GM19372 (cell line): ENCODE results near the gene TRIM7.

Source experiments
- ATAC-seq: cut with Tn5 transposase; IDR thresholded peaks from one replicate; pipeline ENCODE4 v1.9.1; 2021; ENCODE audit warnings: mild to moderate bottlenecking, low read depth, moderate library complexity; ENCODE audit not compliant: unreplicated experiment

The TRIM7 gene

GRCh38 chr5:181233088-181233800 is 28.2 kb upstream of the TRIM7 start:
- ATAC-seq = no peak

DNA sequence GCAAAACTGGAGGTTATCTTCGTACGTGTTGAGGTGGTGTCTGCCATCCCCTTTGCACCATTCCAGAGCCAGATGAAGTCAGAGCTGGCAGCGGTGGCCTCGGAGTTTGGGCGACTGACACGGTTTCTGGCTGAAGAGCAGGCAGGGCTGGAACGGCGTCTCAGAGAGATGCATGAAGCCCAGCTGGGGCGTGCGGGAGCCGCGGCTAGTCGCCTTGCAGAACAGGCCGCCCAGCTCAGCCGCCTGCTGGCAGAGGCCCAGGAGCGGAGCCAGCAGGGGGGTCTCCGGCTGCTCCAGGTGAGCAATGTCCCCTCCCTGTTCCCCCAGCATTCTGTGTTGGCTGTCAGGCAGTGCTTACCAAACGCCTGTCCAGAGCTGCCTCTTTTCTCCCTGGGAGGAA is 27.6 kb upstream of the TRIM7 start:
- no peak for ATAC-seq

GRCh38 chr5:181231432-181231831 is 26.4 kb upstream of the TRIM7 start:
- no peak for ATAC-seq

GRCh38 chr5:181230551-181230950 is 25.6 kb upstream of the TRIM7 start:
- no peak for ATAC-seq

GRCh38 chr5:181229996-181230395 is 25.0 kb upstream of the TRIM7 start:
- no peak for ATAC-seq

GRCh38 chr5:181224390-181225229 is 19.6 kb upstream of the TRIM7 start:
- ATAC-seq = no peak

DNA sequence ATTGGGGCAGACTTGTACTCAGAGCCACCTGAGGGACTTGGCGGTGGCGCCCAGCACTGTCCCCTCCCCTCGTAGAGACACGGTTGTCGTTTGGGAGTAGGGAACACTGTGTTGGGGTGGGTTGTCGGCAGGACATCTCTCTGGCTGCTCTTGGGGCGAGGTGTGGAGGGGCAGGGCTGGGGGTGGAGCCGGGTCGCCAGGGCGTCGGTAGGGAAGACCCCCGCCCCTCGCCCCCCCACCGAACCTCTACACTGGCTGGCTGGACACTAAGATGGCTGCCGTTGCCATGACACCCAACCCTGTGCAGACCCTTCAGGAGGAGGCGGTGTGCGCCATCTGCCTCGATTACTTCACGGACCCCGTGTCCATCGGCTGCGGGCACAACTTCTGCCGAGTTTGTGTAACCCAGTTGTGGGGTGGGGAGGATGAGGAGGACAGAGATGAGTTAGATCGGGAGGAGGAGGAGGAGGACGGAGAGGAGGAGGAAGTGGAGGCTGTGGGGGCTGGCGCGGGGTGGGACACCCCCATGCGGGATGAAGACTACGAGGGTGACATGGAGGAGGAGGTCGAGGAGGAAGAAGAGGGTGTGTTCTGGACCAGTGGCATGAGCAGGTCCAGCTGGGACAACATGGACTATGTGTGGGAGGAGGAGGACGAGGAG is 18.9 kb upstream of the TRIM7 start:
- peak; percentile 8 for ATAC-seq

GRCh38 chr5:181223058-181223728 is 18.2 kb upstream of the TRIM7 start, which contains the start of gene TRIM41:
Gene TRIM41 (plus strand): TSS chr5:181223281. CDS start chr5:181224000, 719 bp downstream.
- ATAC-seq = peak; percentile 57

GRCh38 chr5:181222630-181223057 is 17.6 kb upstream of the TRIM7 start:
- no peak for ATAC-seq

GRCh38 chr5:181221792-181222629 is 17.0 kb upstream of the TRIM7 start:
- peak; percentile 14 for ATAC-seq

- no peak for ATAC-seq
Observed at GRCh38 chr5:181221105-181221791, 16.3 kb upstream of the TRIM7 start.

GRCh38 chr5:181220178-181220515 is 15.2 kb upstream of the TRIM7 start:
- no peak for ATAC-seq

GRCh38 chr5:181219262-181220177 is 14.5 kb upstream of the TRIM7 start:
- no peak for ATAC-seq

DNA sequence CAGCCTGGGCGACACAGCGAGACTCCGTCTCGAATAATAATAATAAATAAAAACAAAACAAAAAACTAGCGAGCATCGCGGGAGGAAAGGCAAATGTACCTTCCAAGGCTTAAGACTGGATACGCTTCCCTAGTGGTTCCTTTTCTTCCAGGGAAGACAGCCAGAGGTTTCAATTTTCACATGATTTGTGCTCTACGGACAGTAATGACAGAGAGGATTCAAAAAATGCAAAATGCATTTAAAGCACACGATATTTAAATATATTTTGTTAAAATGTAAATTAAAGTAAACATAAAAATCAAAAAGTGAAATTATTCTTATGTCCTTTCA is 13.8 kb upstream of the TRIM7 start:
- no peak for ATAC-seq

DNA sequence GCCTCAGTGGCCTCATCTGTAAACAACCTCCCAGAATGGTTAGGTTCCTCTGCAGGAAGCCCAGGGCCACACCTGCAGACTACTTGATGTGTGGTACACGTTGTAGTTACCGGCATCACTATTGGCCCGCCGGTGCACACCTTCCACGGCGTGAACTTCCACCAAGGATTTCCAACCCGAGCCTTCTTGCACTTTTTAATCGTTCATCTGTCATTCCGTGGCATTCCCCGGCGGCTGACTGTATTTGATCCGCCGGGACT is 12.7 kb upstream of the TRIM7 start:
- peak; percentile 14 for ATAC-seq

GRCh38 chr5:181217111-181217802 is 12.3 kb upstream of the TRIM7 start:
- peak; percentile 21 for ATAC-seq

- ATAC-seq = no peak
Observed at GRCh38 chr5:181215997-181216989, 11.3 kb upstream of the TRIM7 start.
